Hepatocyte (in vitro differentiated cells): ENCODE measurements around the gene RGPD5.
"Not testable (repeated sequence)": the region's sequence is repeated elsewhere in the genome, so short reads cannot be mapped to it uniquely, and the experiment has no call there.

Experiments used
- CTCF ChIP-seq: fragments of 200-600 bp; sonication (generic); IDR thresholded peaks from 2 replicates; pipeline ENCODE4 v1.5.1; 2016; ENCODE audit warnings: antibody characterized with exemption, mild to moderate bottlenecking; ENCODE audit not compliant: poor library complexity
- EZH2 ChIP-seq: fragments of 200-600 bp; sonication (generic); IDR thresholded peaks from 2 replicates; pipeline ENCODE4 v1.6.1; 2016; ENCODE audit warnings: antibody characterized with exemption, mild to moderate bottlenecking, borderline replicate concordance
- EZH2phosphoT487 ChIP-seq: fragments of 200-600 bp; sonication (generic); IDR thresholded peaks from one replicate; pipeline ENCODE4 v1.6.1; 2018; ENCODE audit warnings: antibody characterized with exemption, mild to moderate bottlenecking, low read depth, moderate library complexity; ENCODE audit not compliant: unreplicated experiment, severe bottlenecking

- not testable (repeated sequence) for TF ChIP-seq CTCF, EZH2, EZH2phosphoT487
Observed at GRCh38 chr2:109794074-109794737, at the start of gene RGPD5.
